Hippocampal formation (tissue), 2 donors: ENCODE measurements around the gene HMOX2.

Source experiments
- DNase-seq, 2 donors: peaks; one replicate each; lab custom pipeline; 2025; lab: John Stamatoyannopoulos, UW

Gene HMOX2

GRCh38 chr16:4500272-4500671 is 24.1 kb downstream of the HMOX2 start:
- peak in 1 of 2 donors; percentile 62 for DNase-seq

- DNase-seq: peak in 1 of 2 donors; percentile 71
These were observed 24.9 kb downstream of the HMOX2 start for GRCh38 chr16:4501071-4501478.

GRCh38 chr16:4505356-4506147 is 29.4 kb downstream of the HMOX2 start:
- no peak for DNase-seq

- peak; percentile 75 to 81 for DNase-seq
These were observed 30.3 kb downstream of the HMOX2 start for GRCh38 chr16:4506450-4506849.

- no peak for DNase-seq
These were observed 31.6 kb downstream of the HMOX2 start for GRCh38 chr16:4507588-4508345.

- no peak for DNase-seq
These were observed 32.6 kb downstream of the HMOX2 start for GRCh38 chr16:4508806-4509205.

- no peak for DNase-seq
These were observed 33.2 kb downstream of the HMOX2 start for GRCh38 chr16:4509420-4509819.

GRCh38 chr16:4510131-4510530 is 33.9 kb downstream of the HMOX2 start:
- DNase-seq: no peak

- no peak for DNase-seq
These were observed 34.7 kb downstream of the HMOX2 start for GRCh38 chr16:4510747-4511426.

- DNase-seq: peak; percentile 48 to 56
These were observed 35.4 kb downstream of the HMOX2 start for GRCh38 chr16:4511441-4512082.

- no peak for DNase-seq
These were observed 36.3 kb downstream of the HMOX2 start for GRCh38 chr16:4512473-4512872.

- DNase-seq: no peak
These were observed 37.1 kb downstream of the HMOX2 start for GRCh38 chr16:4513086-4513860.

GRCh38 chr16:4513881-4514280 is 37.7 kb downstream of the HMOX2 start:
- DNase-seq: no peak

GRCh38 chr16:4514606-4515005 is 38.4 kb downstream of the HMOX2 start:
- DNase-seq: no peak

GRCh38 chr16:4515611-4516233 is 39.5 kb downstream of the HMOX2 start:
- DNase-seq: no peak

- peak in 1 of 2 donors; percentile 37 for DNase-seq
These were observed 41.8 kb downstream of the HMOX2 start for GRCh38 chr16:4517812-4518680.

- no peak for DNase-seq
These were observed 43.3 kb downstream of the HMOX2 start for GRCh38 chr16:4519274-4520058.

- DNase-seq: no peak
These were observed 44.7 kb downstream of the HMOX2 start for GRCh38 chr16:4520913-4521312.

GRCh38 chr16:4522051-4522581 is 45.9 kb downstream of the HMOX2 start:
- DNase-seq: peak; percentile 67 to 69
